GM19452 (cell line): ENCODE data around the gene CD19.
"Not testable (repeated sequence)": the region's sequence is repeated elsewhere in the genome, so short reads cannot be mapped to it uniquely, and the experiment has no call there.

Experiments used
- ATAC-seq: cut with Tn5 transposase; IDR thresholded peaks from one replicate; pipeline ENCODE4 v1.9.1; 2021; ENCODE audit not compliant: unreplicated experiment

Gene CD19

GRCh38 chr16:28935924-28936783, 4.4 kb downstream of the CD19 start:
- peak; percentile 70 for ATAC-seq

GRCh38 chr16:28936784-28937155, 5.0 kb downstream of the CD19 start:
- ATAC-seq, result no peak

GRCh38 chr16:28937222-28937876, 5.6 kb downstream of the CD19 start:
- ATAC-seq, result no peak

- no peak for ATAC-seq
Measured at GRCh38 chr16:28938721-28939120, 7.0 kb downstream of the CD19 start.

GRCh38 chr16:28939825-28940224, 8.1 kb downstream of the CD19 start:
- ATAC-seq, result not testable (repeated sequence)

GRCh38 chr16:28943281-28943680, 11.5 kb downstream of the CD19 start:
- no peak for ATAC-seq

GRCh38 chr16:28946681-28947080, 14.9 kb downstream of the CD19 start:
- no peak for ATAC-seq

- peak; percentile 88 for ATAC-seq
Measured at GRCh38 chr16:28950648-28951409, 19.1 kb downstream of the CD19 start, which contains the start of gene NFATC2IP. Gene NFATC2IP, plus strand, starts transcription at chr16:28950937. Its CDS starts 75 bp downstream, at chr16:28951012.

GRCh38 chr16:28951410-28951943, 19.7 kb downstream of the CD19 start:
- no peak for ATAC-seq

- no peak for ATAC-seq
Measured at GRCh38 chr16:28958216-28958615, 26.4 kb downstream of the CD19 start.

- ATAC-seq, result no peak
Measured at GRCh38 chr16:28958836-28959235, 27.1 kb downstream of the CD19 start.

GRCh38 chr16:28964072-28964471, 32.3 kb downstream of the CD19 start:
- ATAC-seq, result no peak

GRCh38 chr16:28964496-28964895, 32.7 kb downstream of the CD19 start:
- ATAC-seq, result no peak

GRCh38 chr16:28967156-28967555, 35.4 kb downstream of the CD19 start:
- ATAC-seq, result no peak

GRCh38 chr16:28969696-28970095, 37.9 kb downstream of the CD19 start:
- ATAC-seq, result not testable (repeated sequence)

GRCh38 chr16:28974007-28974436, 42.3 kb downstream of the CD19 start:
- no peak for ATAC-seq

GRCh38 chr16:28974437-28975157, 42.8 kb downstream of the CD19 start, which contains the start of gene SPNS1:
Gene SPNS1, plus strand, starts transcription at chr16:28974778. Its CDS starts 374 bp downstream, at chr16:28975152.
- peak; percentile 83 for ATAC-seq

- peak; percentile 26 for ATAC-seq
Measured at GRCh38 chr16:28975158-28975599, 43.4 kb downstream of the CD19 start.

- no peak for ATAC-seq
Measured at GRCh38 chr16:28977703-28978662, 46.2 kb downstream of the CD19 start.
